Endometrium (tissue), 2 donors: Measurements from ENCODE around the gene ADGRB3.

Experiments
- FAIRE-seq: peaks from 2 replicates; lab custom pipeline; 2012; peaks lifted over from hg19 to GRCh38; lab: Jason Lieb, UNC
- donor health status: control.
- donor health status: control.

ADGRB3 gene

DNA sequence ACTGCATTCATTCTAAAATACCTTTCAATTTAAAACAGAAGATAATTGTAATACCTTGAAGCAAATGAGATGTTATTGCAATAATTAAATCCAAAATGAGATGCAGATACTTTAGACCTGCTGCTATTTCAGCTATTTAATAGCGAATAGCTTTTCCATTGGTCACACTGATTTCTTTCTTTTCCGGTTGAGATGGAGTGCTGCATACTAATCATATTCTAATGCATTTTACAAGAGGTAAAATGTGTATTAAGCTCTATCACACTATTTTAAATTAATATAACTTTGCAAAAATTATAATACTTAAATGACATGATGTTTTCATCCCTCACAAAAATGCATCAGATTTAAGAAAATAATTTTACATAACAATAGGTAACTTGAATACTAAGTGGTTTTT, 74.0 kb downstream of the ADGRB3 start:
- FAIRE-seq = no peak

DNA sequence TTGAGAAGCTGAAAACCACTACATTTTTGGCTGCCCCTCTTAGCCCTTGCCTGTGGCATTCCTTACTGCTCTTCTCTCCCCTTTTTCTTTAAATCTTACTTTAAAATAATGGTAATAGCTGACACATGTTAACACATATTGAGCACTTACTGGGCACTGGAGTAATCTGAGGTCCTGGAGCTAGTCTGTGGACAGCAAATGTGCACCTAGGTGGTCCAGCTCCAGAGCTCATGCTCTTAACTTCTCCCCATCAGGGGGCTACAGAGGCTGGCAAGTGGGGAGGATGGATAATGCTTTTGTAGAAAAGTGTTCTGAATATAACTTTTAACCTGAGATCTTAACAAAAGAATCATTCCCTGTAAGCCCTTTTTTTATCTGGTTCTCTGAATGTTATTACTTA, 74.8 kb downstream of the ADGRB3 start:
- FAIRE-seq = no peak

DNA sequence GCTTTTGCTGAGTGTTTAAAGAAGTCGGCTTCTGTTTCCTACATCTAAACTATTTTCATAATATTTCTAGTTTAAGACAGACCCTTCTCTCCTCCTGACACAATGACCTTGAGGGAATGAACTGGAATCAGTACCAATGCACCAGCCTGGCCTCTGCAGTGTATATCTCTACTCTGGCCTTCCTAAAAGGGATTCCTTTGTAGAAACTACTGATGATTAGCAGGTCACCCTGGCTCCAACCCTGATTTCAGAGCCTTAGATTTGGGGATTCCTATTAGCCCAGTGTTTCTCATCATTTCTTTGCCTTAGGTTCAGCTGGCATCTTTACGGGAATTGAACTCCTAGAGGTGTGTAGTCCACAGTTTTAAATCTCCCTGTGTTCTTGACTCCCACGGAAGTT, 75.4 kb downstream of the ADGRB3 start:
- FAIRE-seq = no peak

DNA sequence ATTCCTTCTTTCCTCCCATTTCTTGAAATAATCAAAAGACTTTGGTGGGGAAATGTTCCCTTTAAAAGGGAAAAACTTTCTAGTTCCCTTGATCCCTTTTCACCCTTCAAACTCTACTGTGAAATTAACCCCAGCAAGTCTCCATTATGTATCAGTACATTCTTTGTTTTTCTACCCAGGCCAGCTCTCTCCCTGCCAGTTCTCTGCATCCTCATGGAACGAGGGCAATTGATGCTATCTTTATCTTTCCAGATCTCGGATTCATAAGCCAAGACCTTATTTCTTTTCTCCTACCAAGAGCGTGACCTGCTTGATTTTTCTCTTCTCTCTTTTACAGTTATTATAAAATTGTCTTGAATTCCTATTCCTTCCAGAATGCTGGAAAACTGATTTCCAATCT, 75.8 kb downstream of the ADGRB3 start:
- FAIRE-seq = no peak

DNA sequence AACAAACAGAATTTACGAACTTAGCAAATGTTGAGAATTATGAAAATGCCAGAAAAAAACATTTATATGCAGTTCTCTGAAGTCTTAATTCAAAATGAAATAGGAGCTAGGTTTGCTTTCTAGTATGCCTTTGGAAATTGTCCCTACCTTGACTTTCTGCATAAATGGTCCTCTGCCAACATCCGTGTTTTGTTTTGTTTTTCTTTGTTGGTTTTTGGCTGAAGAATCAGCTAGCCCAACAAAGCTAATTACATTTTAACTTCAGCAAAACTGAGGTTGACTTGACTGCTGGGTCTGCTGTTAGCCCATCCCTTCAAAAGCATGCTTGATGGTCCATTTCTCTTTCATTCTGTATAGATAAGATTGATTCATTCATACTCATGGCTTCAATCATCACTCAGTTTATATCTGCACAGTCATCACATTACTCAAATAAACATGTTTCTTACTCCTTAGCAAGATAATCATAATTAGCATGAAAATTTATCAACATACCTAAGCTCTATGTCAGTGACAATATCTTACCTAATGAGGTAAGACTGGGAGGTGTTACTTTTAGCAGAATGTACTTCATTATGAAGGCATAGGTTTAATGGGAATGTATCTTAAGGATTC, 76.4 kb downstream of the ADGRB3 start:
- FAIRE-seq = no peak

DNA sequence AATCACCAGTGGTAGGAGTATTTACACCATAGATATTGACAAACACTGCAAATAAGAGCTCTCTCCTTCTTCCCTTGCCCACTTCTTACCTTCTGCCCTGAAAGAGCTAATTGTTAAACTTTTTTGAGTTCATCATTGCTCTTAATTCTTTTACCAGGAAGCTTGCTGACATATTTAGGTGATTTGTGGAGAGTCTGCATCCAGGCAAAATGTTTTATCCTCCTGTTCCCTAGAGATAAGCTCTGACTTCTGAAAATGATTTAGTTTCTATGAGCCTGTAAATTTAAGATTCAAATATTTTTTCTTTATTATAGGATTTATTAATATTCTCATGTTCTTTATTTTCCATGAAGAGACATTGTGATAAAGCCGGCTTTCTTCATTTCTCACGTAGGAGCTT, 81.5 kb downstream of the ADGRB3 start:
- FAIRE-seq = no peak

DNA sequence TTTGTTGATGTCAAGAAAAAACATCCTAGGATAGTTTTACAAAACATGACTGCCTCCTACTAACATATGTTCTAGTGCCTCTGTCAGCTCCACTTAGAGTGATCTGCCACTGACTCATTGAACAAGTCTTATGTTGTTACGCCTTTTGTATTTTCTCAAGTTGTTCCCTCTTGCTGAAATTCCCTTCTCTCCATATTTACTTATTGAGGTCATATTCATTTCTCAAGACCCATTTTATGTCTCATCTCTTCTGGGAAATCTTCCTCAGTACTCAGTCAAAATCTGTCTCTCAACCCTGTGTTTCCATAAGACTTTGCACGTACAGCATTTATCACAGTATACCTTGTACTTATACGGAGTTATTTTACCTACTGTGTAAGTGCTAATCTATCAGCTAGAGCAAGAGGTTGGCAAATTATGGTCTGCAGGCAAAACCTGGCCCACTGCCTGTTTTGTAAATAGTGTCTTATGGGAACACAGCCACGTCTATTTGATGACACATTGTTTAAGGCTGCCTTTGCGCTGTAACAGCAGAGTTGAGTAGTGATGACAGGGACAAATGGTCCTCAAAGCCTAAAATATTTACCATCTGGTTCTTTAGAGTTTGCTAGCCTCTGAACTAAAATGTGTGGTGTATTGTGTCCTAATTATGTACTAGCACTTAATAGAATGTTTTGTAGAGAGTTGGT, 83.4 kb downstream of the ADGRB3 start:
- no peak for FAIRE-seq

DNA sequence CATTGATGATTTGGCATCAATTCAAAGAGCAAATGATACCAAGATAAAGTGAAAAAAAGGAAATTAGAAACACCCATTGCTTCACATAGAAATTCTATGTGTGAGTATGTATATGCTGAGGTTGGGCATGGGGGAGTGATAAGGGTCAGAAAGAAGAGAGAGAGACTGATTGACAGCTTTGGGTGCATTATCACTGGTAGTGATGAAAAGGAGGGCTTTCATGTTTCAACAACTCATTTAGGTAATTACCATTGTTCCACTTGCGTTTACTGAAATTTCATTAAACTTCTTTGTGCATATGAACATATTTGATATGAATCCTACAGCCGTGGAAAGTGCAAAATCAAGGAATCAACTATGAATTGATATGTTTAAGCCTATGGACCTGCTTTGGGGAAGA, 84.7 kb downstream of the ADGRB3 start:
- FAIRE-seq = no peak

DNA sequence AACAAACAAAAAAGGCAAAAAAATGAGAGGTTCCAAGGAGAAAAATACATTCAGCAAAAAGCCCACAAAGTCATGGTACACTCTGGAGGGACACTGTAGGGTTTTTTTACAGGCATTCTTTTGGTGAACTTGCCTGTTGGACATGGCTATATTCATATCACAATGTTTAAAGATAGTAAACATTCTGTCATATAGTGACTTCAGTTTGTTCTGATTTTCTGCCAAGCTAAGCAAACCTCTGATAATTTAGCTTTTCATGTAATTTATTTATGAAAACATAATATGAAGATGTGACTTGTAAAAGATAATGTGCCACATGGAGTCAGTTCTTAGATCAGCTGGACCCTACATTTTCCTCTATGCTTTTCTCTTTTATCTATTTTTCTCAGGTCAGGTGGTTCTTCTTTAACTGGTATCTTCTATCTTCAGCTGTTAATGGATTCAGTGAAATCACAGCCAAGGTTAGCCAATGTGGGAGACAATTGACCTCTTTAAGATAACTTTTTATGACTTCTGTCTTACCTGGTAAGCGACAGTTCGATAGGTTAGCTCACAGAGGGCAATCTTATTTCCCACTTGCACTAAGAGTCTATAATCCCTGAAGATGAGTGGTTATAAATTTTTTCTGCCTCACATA, 87.9 kb downstream of the ADGRB3 start:
- FAIRE-seq = no peak

DNA sequence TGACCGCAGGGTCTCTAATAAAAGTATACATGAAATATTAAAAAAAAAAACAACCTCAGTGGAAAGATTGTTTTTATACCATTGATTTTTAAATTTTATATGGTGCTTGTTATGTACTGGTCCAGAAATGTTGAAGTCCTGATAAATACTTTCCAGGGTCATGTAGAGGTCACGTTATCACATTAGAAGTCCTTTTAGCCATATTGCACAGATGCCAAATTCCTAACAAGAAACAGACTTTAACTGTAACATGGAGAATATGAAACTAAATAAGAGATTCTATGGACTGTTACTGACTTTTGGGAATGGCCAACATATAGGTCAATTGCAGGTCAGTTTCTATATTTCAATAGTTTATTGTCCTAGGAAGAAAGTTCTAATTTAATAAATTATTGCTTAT, 89.0 kb downstream of the ADGRB3 start:
- FAIRE-seq = no peak

DNA sequence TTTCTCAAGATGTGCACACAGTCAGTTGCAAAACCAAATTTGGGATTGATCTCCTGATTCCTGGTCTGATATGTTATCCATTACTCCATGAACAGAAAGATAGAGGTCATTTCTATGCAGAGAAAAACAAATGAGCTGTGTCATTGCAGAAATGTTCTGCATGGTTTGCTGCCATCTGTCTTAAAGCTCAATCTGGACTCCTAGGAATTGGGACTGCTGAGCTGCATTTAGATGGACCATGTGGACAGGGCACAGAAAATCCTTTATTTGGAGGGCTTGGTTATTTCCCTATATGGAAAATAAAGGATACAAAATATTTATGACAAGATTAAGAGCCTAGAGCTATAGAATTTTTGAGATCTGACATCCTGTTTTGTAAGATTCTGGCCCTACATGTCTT, 91.3 kb downstream of the ADGRB3 start:
- no peak for FAIRE-seq

DNA sequence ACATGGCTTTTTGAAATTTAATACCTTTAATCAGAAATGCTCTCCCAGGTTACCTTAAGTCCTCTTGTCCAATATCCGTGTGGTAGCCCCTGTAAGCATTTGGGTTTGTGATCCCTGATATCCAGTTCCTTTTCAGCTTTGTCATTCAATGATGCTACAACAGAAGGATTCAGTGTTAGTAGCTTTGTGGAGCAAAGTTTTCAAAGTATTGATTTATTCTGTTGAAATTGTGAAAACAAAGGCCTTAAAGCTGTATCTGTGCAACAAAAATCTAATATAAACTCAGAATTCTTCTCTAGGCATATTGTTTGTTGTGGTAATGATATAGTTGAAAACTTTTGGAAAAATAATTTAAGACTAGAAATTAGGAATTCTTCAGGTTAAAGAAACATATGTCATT, 91.9 kb downstream of the ADGRB3 start:
- no peak for FAIRE-seq

DNA sequence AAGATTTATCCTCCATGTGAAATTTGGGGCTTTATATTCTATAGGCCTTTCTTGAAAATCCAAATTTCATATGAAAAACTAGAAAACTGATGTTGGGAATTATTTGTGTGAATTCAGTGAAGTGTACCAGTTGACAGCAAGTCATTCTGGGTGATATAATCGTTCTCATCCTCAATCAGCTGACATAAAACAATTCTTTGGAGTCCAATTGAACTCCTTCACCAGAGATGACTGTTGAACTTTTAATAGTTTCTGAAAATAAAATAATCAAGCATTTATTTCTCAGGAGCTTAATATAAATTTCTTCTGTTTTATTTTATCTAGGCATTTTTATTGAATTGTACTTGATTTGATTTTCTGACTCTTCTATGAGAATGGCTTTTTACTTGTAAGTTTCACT, 92.6 kb downstream of the ADGRB3 start:
- no peak for FAIRE-seq

DNA sequence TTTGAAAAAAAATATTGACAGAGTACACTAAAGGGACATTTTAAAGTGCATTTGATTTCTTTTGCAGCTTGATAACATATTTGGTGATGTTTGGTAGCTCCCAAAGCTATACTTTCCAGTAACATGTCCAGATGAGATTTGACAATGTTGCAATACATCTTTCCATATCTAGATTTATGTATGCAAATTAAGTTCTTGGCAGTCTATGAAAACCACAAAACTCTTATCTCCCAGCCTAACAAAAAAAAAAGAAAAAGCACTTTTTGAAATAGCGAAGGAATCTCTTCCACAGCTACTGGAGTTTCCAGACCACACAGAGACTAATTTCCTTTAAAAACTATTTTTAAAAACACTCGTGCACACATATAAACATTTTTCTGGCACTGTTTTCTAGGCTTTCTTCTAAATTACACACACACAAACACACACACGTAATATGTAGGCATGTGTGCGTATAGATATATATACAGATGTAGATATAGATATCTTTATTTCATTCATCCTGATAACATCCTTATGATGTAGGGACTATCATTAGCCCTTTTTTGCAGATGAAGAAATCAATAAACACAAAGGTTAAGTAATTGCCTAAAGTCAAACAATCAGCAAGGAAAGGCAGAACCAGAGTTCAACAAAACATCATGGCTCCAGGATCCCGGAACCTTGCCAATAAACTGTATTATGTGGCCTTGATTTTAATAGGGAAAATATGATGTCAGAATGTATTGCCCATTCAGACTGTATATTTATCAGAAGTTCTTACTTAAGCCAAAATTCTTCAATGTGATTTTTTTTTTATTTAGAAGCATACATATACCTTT, 93.3 kb downstream of the ADGRB3 start:
- peak; percentile 76 for FAIRE-seq

DNA sequence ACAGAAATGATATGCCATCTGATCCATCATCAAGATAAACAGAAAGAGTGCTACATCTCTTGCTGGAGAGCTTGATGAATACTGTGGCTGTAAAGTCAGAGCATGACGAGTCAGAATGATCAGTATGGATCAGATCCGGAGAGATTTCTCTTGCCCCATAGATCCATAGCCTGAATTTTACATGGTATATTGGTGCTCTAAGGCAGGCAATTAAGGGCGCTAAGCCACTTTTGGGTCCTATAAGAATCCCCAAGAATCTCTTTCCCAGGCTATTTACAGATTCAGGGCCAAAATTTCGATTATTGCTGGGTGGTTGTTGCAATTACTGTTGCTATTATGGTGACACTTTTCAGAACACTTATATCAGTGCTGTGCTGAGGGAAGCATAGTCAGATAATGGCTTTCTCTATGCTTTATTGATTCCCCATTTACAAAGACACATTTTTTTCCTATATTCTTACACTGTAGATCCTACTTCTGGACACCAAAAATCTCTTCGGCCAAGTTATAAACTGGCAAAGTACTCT, 94.4 kb downstream of the ADGRB3 start:
- no peak for FAIRE-seq

DNA sequence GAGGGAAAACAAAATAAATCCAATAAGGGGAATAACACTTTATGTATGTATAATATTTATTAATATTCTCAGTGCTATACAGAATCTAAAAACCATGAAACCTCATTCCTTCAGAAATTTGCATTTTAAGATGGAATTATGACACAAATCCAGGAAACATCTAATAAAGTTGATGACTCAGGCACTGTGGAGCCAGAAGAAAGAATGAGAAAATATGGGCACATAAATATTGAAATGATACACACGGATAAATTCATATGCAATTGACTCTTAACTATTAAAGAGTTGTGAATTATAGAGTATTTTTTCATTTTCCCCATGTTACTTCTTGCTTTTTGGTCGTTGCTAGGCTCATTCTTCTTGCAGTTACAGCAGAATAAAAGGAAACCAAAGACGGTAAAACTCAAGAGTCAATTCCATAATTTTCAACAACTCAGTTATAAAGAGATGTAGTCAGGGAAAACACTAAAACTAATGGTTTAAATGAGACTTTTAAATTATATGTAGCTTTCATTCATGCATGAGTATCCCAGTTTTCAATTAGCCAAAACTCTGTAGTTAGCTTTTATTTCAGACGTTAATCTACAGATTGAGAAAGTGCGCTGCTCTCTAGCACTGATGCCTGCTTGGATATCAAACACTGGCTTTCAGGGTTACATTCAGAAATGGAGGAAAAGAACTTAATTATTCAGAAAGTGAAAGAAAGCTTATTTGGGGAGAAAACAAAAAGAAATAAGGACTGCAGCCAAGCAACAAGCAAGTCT, 95.4 kb downstream of the ADGRB3 start:
- FAIRE-seq = no peak

DNA sequence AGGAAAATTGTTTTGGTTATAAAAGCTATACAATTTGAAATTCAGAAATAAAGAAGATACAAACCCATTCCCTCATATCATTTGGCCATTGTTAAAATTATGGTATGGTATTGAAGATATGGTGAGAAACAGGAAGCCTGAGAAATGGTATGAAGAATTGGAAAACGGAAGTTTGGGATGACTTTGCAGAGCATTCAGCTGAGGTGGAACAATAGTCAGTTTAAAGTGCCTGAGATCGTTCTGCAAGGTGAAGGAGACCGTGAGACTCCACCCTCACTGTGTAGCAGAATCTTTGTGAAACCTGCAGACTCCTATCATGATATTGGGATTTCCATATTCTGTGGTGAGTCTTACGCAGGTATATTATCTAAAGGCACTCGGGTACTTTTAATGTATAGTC, 97.3 kb downstream of the ADGRB3 start:
- no peak for FAIRE-seq

DNA sequence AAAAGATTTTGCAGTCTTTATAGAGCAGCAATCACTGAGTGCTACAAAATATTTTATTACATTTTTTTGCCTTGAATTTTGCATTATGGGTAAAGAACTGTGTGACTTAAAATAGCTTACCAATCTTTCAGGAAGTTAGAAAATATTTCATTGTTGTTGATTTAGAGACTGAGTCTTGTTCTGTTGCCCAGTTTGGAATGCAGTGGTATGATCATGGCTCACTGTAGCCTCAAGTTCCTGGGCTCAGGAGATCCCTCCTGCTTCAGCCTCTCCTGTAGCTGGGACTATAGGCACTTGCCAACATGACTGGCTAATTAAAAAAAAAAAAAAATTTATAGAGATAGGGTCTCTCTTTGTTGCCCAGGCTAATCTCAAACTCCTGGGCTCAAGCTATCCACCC, 100.8 kb downstream of the ADGRB3 start:
- FAIRE-seq = no peak

DNA sequence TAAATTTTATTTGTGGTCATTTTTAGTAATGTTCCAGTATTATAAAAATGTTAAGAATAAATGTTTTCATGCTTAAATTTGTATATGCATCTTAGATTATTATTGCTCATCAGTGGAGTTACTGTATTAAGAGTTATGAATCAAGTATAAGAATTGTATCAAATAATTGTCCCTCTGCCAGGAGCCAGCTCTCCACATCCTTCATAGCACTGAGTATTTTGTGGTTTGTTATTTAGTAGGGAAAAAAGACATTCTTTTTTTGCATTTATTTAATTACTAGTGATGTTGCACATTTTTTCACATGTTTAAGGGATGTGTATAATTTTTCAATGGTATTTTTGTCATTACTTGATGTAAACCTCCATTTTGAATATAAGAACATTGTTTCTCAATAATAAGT, 102.0 kb downstream of the ADGRB3 start:
- no peak for FAIRE-seq

DNA sequence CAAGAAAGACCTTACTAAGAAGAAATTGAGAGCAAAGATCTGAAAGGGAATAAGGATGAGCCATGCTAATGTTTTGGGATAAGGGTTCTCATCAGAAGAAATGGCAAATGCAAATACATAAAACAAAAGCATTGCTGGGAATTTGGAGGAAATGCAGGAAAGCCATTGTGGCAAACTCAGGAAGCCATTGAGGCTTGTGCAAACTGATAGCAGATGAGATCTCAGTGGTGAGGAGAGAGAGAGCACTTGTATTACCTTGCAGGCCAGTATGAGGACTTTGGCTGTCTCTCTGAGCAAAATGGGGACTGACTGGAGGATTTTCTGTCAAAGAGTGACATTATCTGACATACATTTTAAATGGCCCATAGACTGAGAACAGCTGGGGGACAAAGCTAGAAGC, 103.0 kb downstream of the ADGRB3 start:
- FAIRE-seq = no peak

DNA sequence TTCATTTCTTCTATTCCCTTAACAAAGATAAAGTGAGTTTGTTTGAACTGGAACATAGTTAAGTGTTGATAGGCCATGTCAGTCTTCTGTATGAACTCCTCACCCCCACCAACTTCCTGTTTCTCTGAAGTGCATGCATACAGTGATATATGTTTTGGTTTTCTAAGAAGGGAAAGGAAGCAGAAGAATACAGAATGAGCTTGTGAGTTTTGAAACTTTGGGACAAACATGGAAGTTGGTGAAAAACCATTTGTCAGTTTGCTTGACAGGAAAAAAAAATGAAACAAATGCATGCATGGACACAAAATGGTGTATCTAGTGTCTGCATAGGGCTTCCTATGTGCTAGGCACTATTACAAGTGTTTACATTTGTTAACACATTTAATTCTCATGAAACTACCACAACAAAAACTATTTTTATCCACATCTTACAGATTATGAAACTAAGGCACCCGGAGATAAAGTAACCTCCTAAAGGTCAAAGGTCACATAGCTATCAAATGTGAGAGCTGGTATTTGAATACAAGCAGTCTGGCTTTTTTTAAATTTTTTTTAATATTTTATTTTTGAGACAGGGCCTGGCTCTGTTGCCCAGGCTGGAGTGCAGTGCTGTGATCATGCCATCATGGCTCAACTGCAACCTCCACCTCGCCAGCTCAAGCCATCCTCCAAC, 105.9 kb downstream of the ADGRB3 start:
- no peak for FAIRE-seq
